ENCODE measurements around the gene IQCB1. TPM values are rescaled to one million over a fixed set of nuclear protein-coding genes. Genes with fewer than 3 reads are reported as not detected.
"Not testable (repeated sequence)": the region's sequence is repeated elsewhere in the genome, so short reads cannot be mapped to it uniquely, and the experiment has no call there.

Gene IQCB1, protein sequence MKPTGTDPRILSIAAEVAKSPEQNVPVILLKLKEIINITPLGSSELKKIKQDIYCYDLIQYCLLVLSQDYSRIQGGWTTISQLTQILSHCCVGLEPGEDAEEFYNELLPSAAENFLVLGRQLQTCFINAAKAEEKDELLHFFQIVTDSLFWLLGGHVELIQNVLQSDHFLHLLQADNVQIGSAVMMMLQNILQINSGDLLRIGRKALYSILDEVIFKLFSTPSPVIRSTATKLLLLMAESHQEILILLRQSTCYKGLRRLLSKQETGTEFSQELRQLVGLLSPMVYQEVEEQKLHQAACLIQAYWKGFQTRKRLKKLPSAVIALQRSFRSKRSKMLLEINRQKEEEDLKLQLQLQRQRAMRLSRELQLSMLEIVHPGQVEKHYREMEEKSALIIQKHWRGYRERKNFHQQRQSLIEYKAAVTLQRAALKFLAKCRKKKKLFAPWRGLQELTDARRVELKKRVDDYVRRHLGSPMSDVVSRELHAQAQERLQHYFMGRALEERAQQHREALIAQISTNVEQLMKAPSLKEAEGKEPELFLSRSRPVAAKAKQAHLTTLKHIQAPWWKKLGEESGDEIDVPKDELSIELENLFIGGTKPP
- polyA plus RNA-seq (ENCODE audit: insufficient read length): 41.8 TPM
- long read RNA-seq, donor 1, partial matches to known transcripts: 0 of 2 reads
- long read RNA-seq, donor 1, other reads (novel, unspliced or antisense): 0 of 2 reads
- long read RNA-seq, donor 2, partial matches to known transcripts: 0 of 2 reads
- long read RNA-seq, donor 2, other reads (novel, unspliced or antisense): 0 of 2 reads
- long read RNA-seq, donor 3, partial matches to known transcripts: 5 of 9 reads
- long read RNA-seq, donor 3, other reads (novel, unspliced or antisense): 0 of 9 reads
- long read RNA-seq, donor 4, partial matches to known transcripts: 0 of 1 reads
- long read RNA-seq, donor 4, other reads (novel, unspliced or antisense): 0 of 1 reads
- long read RNA-seq, donor 5, partial matches to known transcripts: 0 of 4 reads
- long read RNA-seq, donor 5, other reads (novel, unspliced or antisense): 0 of 4 reads
- long read RNA-seq, donor 6, partial matches to known transcripts: 0 of 4 reads
- long read RNA-seq, donor 6, other reads (novel, unspliced or antisense): 0 of 4 reads
- long read RNA-seq, donor 7, partial matches to known transcripts: 9 of 15 reads
- long read RNA-seq, donor 7, other reads (novel, unspliced or antisense): 0 of 15 reads
- long read RNA-seq, donor 8, partial matches to known transcripts: 0 of 3 reads
- long read RNA-seq, donor 8, other reads (novel, unspliced or antisense): 0 of 3 reads

- DNase-seq: peak; percentile 95
Observed at GRCh38 chr3:121834671-121835464, at the start of gene IQCB1, which contains the start of gene EAF2. IQCB1 (minus strand) TSS chr3:121835060; CDS start chr3:121828960, 6,100 bp downstream. EAF2 (plus strand) TSS chr3:121835209; CDS start chr3:121835286, 77 bp downstream.

- DNase-seq: no peak
Observed at GRCh38 chr3:121883507-121883906, 48.6 kb upstream of the IQCB1 start.

DNA sequence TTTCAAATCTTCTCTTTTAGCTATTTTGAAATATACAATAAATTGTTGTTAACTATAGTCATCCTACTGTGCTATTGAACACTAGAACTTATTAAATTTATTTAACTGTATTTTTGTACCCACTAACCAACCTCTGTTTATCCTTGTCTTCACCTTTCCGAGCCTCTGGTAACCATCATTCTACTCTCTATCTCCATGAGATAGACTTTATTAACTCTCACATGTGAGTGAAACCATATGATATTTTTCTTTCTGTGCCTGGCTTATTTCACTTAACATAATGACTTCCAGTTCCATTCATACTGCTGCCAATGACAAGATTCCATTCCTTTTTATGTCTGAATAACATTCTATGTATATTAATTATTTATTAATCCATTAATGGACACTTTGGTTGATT is 43.6 kb upstream of the IQCB1 start:
- DNase-seq: no peak

- DNase-seq: no peak
Observed at GRCh38 chr3:121871430-121871829, 36.6 kb upstream of the IQCB1 start.

DNA sequence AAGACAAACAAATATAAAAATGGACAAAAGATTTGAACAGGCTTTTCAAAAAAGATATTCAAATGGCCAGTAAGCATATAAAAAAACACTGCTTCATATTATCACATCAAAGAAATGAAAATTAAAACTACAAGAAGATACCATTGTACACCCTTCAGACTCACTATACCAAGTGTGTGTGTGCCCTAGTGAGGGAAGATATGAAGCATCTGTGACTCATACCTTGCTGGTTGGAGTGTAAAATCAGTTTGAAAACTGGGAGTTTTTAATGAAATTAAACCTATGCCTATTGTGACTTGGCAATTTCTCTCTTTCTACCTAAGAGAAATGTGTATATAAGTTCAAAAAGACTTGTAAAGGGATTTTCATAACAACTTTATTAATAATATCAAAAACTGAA is 35.9 kb upstream of the IQCB1 start:
- DNase-seq: no peak

GRCh38 chr3:121869736-121870135 is 34.9 kb upstream of the IQCB1 start:
- DNase-seq: no peak

GRCh38 chr3:121863801-121864200 is 28.9 kb upstream of the IQCB1 start:
- no peak for DNase-seq

- not testable (repeated sequence) for DNase-seq
Observed at GRCh38 chr3:121863247-121863646, 28.4 kb upstream of the IQCB1 start.

DNA sequence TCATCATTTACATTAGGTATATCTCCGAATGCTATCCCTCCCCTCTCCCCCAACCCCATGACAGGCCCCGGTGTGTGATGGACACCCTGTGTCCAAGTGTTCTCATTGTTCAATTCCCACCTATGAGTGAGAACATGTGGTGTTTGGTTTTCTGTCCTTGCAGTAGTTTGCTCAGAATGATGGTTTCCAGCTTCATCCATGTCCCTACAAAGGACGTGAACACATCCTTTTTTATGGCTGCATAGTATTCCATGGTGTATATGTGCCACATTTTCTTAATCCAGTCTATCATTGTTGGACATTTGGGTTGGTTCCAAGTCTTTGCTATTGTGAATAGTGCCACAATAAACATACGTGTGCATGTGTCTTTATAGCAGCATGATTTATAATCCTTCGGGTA is 22.9 kb upstream of the IQCB1 start:
- not testable (repeated sequence) for DNase-seq

DNA sequence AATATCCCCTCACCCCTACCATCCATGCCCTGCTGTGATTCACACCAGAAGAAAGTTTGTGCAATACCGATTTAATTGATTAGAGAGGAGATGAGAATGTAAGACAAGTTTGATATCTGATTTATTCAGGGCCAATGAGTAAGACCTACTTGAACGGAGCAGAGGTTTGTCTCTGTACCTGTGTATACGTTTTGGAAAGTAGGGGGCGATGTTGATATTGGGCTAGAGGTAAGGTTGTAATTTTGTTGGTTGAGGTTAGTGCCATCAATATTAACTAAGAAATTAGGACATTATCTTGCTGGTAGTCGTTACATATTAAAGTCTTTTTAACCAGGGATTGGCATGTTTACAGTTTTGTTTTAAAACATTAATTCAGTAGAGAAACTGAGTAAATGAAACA is 20.7 kb upstream of the IQCB1 start:
- peak; percentile 12 for DNase-seq

- no peak for DNase-seq
Observed at GRCh38 chr3:121852256-121852655, 17.4 kb upstream of the IQCB1 start.

DNA sequence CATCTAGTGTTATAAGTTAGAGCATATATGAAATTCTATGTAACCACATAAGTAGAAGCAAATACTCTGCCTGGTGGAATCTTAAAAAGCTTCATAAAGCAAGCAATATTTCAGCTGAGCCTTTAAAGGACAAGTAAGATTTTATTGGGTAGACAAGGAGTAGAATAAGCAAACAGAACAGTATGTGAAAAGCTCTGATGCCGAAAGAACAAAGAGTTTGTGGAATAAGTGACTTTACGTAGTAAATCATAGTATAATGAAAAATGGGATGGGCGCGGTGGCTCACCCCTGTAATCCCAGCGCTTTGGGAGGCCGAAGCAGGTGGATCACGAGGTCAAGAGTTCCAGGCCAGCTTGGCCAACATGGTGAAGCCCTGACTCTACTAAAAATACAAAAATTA is 10.0 kb upstream of the IQCB1 start:
- DNase-seq: no peak

DNA sequence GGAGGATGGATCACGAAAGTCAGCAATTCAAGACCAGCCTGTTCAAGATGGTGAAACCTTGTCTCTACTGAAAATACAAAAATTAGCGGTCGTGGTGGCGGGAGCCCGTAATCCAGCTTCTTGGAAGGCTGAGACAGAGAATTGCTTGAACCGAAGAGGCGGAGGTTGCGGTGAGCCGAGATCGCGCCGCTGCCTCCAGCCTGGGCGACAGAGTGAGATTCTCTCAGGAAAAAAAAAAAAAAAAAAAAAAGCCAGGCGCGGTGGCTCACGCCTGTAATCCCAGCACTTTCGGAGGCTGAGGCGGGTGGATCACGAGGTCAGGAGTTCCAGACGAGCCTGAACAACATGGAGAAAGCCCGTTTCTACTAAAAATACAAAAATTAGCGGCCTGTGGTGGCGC is 5.1 kb upstream of the IQCB1 start:
- no peak for DNase-seq

DNA sequence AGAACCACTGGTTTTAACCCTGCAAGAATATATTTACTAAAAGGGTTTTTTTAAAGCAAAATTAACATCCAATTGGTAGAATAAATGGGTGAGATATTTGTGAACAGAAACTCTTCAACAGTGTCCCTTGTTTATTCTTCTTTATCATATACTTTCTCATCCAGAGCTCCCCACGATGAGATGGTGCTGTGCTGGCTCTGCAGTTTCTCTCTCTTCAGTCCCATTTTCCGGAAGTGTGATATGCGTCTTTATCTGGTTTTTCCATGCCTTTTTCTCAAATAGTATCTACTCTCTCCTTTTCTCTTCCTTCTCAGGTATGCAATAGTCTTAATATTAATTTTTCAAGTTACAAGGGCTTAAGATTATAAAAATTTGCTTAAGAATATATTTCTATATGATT is 1.6 kb upstream of the IQCB1 start:
- no peak for DNase-seq

DNA sequence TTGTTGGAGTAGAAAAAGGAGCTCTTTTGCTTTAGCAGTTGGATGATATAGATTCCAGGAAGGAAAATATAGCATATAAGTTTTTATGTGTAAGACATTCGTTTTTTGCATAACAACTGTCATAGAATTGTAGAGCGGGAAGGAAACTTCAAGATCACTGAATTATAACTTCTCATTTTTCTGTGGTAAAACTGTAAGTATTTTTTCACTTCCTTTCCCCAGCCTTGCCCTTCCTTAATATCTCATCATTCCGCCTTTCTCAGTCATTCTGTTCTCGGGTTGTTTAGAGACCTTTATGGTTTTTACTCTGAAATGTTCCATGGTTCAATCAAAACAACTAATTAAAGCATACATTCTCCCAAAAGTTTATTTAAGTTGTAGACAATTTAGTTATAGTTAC is 1.2 kb upstream of the IQCB1 start:
- DNase-seq: no peak

DNA sequence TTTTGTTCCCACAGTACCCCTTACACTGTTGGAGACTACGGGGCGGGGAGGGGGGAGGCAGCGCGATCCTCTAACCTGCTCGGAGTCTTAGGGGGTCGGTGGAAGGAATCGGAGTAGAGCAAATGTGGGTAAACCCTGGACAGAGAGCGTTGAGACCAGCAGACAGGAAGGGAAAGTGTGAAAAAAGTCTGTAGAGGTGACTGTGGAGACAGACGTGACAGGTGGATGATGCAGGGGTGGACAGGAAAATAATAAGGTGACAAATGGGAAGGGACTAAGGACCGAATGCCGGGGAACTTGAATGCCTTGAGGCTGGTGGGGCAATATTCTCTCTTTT is 573 bp upstream of the IQCB1 start:
- DNase-seq: no peak

DNA sequence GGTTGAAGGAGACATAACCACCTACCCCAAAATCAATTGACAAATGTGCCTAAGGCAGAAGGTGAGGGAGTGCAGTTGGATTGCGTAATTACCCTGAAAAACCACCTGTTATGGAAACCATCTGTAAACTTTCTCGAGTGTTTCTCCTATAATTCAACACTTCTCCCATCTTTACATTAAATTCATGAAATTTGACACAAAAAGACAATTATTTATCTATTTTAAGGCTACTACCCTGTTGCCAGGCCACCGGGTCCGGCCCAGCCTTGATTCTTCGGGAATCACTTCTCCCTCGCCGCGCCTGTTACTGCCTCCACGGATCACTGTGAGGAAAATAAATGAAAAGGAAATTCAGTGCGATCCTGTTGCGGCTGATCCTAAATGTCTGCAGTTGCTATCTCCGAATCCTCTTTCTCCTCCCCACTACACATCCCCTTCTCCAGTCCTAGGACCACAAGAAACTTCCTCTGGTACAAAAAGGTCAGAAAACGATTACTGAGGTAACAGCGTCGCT is 646 bp downstream of the IQCB1 start:
- DNase-seq: peak; percentile 6

GRCh38 chr3:121822973-121823372 is 11.9 kb downstream of the IQCB1 start:
- no peak for DNase-seq

DNA sequence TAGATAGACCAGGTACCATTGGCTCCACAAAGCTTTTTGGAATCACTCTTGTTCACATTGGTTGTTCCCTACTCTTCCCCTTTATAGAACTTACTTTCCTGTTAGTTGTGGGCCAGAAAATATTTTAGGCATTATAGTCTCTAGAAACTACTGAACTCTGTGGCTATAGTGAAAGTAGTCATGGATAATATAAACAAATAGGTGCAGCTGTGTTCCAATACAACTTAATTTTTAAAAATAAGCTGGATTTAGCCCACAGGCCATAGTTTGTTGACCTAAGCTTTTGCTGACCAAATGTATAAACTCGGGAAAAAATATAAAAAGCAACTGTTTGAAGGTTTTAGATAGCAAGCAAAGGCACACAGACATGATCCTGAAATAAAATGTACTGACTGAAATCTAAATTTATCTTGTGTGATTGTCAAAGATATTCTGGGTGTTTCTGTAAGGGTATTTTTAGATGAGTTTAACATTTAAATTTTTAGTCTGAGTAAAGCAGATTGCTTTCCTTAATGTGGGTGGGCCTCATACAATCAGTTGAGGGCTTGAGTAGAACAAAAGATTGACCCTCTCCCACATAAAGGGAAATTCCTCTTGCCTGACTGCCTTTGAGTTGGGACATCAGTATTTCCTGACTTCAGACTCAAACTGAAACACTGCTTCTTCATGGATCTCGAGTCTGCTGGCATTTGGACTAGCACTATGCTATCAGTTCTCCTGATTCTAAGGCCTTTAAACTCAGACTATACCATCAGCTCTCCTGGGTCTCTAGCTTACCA is 13.2 kb downstream of the IQCB1 start:
- DNase-seq: no peak

- no peak for DNase-seq
Observed at GRCh38 chr3:121819236-121819635, 15.6 kb downstream of the IQCB1 start.
